Fibroblast of skin of left quadriceps (primary cell): ENCODE data around the gene GPS1.

Experiments used
- DNase-seq, 2 experiments: peaks; one replicate each; pipeline ENCODE4 v3.0.0-alpha.2; 2013; ENCODE audit warnings: low read depth in 2 of 2

Gene GPS1

DNA sequence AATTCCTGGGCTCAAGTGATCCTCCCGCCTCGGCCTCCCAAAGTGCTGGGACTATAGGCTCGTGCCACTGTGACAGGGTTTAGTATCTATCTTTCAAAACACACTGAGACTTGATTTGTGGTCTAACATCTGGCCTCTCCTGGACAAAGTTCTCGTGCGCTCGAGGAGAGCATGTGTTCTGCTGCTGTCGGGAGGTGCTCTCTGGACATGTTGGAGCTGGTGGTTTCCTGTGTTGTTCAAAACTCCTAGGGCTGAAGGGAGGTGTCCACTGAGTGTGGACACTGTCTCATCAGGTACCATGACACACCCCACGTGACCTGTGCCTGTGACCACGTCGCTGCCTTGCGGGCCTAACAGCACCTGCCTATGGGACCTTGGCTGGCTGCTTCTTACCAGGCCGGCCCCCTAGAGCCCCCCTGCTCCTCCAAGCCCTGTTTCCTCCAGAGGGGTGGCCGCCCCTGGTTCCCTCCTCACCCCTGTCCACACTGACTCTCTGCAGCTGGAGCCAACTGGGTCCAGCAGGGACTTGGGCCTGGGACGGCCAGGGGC is 5.7 kb upstream of the GPS1 start:
- DNase-seq, result no peak

DNA sequence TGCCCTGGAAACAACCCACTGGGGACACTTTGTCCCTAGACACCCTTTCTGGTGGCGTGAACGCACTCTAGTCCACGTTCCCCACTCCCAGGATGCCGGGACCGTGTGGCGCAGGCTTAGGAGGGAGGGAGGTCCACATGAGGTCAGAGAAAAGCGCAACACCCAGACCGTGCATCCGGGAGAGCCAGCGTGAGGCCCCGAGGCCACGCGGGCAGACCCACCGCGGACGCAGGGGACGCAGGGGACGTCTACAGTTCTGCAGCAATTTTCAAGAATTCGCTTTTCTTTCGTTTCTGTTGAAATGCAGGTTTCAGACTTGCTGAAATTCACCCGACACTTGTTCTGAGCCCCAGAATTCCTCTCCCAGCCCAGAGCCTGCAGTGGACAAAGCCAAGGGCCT is 4.8 kb upstream of the GPS1 start:
- no peak for DNase-seq

DNA sequence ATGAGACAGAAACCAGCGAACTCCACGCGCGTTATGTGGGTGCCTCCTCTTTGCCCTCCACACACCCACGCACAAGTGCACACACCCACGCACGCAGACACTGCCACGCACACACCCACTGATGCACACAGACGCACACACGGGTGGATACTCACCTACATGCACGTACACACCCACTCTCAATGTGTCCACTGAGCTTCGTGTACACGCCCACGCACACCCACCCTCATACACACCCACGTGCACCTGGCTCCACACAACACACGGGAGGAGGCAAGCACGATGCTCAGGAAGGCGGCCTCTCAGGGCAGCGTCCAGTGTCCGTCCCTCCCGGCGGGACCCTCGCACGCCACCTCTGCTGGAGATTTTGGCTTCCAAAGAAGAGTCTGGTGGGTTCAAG is 4.3 kb upstream of the GPS1 start:
- DNase-seq, result no peak

DNA sequence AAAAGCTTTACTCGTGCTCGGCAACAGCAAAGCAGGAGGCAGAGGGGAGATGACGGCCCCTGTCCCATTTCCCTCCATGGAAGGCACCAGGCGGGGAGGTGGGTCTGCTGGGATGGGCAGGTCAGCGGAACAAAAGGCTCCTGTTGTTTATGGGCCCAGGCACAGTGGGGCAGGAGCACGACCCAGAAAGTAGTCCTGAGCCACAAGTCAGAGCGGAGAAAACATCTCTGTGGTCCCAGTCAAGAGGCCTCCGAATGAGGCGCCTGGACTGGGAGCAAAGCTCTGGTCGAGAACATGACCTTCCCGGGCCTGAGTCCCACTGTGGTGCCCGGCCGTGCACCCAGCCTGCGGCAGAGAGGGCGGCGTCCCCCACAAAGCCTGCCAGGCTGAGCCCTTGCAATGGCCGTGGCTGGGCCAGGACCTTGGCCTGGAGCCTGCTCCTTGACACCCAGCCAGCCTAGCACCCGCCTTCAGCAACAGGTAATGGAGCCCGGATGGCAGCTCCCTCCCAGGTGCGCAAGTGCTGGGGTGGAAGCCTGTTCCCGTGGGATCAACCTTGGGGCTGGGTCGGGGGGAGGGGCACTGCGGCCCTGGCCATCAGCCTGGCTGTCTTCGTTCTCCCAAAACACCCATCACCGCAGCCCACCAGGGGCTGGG is 3.7 kb upstream of the GPS1 start:
- DNase-seq, result no peak

- DNase-seq, result no peak
These were observed 3.1 kb upstream of the GPS1 start for GRCh38 chr17:82048571-82048971.

GRCh38 chr17:82049106-82049505 is 2.6 kb upstream of the GPS1 start:
- DNase-seq, result no peak

GRCh38 chr17:82049521-82049971 is 2.2 kb upstream of the GPS1 start:
- DNase-seq, result no peak

GRCh38 chr17:82050152-82050760 is 1.4 kb upstream of the GPS1 start:
- no peak for DNase-seq

DNA sequence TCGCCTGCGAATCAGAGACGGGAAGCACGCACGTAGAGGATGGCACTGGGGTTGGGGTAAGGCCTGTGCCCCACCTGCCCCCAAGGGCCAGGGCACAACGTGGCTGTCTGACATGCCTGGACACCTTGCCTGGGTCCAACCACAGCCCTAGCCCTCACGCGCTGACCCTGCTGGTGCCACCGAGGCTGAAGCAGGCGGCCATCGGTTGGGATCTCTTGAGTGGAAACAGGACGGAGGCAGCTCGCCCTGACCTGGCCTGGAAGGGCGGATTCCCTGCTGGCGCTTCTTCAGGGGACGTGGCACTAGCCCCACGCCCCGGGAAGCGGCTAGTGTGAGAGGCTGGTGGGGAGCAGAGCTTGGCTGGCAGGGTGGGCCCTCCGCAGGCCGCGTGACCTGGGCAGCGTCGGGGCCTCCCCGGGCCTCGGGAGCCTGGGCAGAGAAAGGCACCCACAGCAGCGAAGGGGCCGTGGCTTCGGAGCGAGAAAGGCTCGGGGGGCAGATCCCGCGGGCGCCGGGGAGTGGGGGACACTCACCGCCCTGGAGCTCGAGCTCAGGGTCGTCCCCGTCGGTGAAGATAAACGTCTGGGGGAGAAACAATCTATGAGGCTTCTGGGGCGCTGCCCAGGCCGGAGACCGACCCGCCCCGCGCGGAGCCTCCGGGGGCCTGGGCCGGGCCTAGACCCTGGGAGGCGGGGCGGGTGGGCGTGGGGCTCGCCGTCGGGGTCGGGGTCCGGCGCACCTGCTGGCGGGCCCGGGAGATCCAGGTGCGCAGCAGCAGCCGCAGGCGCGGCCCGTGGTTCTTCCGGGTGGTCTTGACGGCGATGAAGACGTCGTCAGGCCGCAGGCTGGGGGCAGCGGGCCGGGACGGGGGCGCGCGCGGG is 697 bp upstream of the GPS1 start:
- DNase-seq, result no peak

DNA sequence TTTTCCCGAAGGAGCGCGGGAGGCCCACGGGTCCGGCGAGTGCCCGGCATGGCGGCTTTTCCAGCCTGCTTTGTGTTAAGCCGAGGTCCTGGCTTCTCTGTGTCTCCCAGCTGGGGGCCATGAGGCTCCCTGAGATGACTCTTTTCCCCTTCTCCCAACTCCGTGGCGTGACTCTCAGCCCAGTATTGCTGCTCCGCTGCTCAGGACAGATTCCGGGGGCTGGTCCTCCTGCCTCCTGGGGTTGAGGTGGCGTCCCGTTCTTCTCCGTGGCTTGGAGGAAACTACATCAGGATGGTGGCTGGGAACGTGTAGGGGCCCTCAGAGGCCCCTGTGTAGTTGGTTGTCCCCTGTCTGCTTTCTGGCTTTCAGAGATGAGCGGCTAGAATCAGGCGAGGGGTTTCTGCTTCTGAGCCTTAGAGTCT is 951 bp downstream of the GPS1 start:
- no peak for DNase-seq

GRCh38 chr17:82053130-82053529 is 1.4 kb downstream of the GPS1 start:
- DNase-seq, result no peak

DNA sequence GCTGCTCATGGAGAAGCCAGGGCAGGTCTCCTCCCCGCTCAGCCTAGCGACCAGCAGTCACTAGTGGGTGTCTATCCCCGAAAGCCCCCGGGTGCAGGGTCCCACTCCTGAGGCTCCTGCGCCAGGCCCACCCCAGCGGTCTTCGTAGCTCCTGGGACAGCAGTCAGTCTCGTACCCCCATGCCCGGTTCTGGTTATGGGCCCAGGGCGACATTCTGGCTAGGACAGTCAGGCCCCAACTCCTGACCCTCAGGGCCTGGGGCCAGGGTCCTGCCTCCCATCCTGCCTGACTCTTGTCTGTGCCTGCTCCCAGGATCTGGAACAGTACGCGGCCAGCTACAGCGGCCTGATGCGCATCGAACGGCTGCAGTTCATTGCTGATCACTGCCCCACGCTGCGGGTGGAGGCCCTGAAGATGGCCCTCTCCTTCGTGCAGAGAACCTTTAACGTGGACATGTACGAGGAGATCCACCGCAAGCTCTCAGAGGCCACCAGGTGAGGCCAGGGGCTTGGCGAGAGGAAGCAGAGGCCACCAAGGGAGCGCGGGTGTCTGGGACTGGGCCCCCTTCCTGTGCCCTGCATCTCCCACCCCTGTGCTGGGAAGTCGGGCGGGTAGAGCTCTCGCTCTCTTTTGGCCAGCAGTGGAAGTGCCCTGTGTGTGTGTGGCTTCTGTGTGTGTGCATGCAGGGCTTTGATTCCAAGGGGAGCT is 2.0 kb downstream of the GPS1 start:
- no peak for DNase-seq

- no peak for DNase-seq
These were observed 2.8 kb downstream of the GPS1 start for GRCh38 chr17:82054351-82055022.

DNA sequence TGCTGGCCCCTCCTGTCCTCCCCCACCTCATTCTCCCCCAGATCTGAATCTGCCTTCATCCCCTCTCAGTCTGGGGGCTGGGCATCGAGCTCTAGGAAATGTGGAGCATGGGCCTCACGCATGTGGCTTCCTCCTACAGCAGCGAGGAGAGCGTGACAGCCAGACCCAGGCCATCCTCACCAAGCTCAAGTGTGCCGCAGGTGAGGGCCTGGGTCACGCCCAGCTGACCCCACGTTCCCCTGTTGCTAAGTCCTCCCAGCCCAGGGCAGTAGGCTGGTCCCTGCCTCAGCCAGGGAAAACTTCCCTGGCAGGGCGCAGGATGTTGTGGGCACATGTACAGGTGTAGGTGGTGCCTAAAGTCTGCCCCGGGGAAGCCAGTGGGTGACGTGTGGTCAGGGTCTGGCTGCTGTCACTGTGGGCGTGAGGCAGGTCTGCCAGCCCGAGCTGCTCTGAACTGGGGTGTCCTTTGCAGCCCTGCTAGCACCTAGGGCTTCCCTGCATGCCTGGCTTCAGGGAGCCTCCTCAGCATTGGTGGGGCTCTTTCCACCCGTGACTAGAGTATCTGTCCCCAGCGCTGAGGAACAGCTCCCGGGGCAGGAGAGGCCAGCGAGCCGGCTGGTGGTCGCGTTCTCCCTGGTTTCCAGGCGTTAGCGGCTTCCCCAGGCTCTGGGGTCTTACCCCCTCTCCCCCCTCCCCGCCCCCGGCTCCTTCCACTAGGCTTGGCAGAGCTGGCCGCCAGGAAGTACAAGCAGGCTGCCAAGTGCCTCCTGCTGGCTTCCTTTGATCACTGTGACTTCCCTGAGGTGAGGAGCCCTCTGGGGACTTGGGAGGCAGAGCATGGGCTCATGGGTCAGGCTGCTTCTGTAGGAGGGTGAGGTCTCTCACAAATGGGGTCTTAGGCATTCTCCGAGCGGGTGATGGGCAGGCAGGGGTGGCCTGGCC is 3.6 kb downstream of the GPS1 start:
- no peak for DNase-seq

- DNase-seq, result no peak
These were observed 4.4 kb downstream of the GPS1 start for GRCh38 chr17:82055965-82056728.

- no peak for DNase-seq
These were observed 5.3 kb downstream of the GPS1 start for GRCh38 chr17:82056729-82057621.

- DNase-seq, result no peak
These were observed 6.6 kb downstream of the GPS1 start for GRCh38 chr17:82058230-82058854.

- DNase-seq, result no peak
These were observed 7.2 kb downstream of the GPS1 start for GRCh38 chr17:82058855-82059249.
